Activated CD4-positive, alpha-beta T cell treated with anti-CD3 and anti-CD28 coated beads, Interleukin-10, Interleukin-2, amounts not matched to agents 100 ng/mL and 50 ng/mL, durations not matched to agents 16 hours and 8 hours (primary cell): Measurements from ENCODE around the gene LMNTD2.

Experiments used
- DNase-seq: peaks from one replicate; pipeline ENCODE4 v3.0.0-alpha.2; 2020

The LMNTD2 gene

GRCh38 chr11:567629-568292 is 7.2 kb upstream of the LMNTD2 start:
- DNase-seq = no peak

GRCh38 chr11:567011-567628 is 6.6 kb upstream of the LMNTD2 start:
- DNase-seq = no peak

GRCh38 chr11:565921-566509 is 5.5 kb upstream of the LMNTD2 start:
- DNase-seq = no peak

GRCh38 chr11:563812-564578 is 3.5 kb upstream of the LMNTD2 start:
- no peak for DNase-seq

- no peak for DNase-seq
These were observed 2.7 kb upstream of the LMNTD2 start for GRCh38 chr11:563066-563811.

- DNase-seq = no peak
These were observed 1.6 kb upstream of the LMNTD2 start for GRCh38 chr11:562046-562645.

GRCh38 chr11:561148-562003 is 838 bp upstream of the LMNTD2 start:
- DNase-seq = no peak

GRCh38 chr11:559712-560304 is 730 bp downstream of the LMNTD2 start:
- no peak for DNase-seq

- no peak for DNase-seq
These were observed 1.4 kb downstream of the LMNTD2 start for GRCh38 chr11:559020-559620.

GRCh38 chr11:558503-558902 is 2.0 kb downstream of the LMNTD2 start:
- DNase-seq = no peak

- no peak for DNase-seq
These were observed 3.0 kb downstream of the LMNTD2 start for GRCh38 chr11:557328-558132.

GRCh38 chr11:556662-557256 is 3.8 kb downstream of the LMNTD2 start:
- no peak for DNase-seq

GRCh38 chr11:555780-556661 is 4.5 kb downstream of the LMNTD2 start:
- no peak for DNase-seq

- DNase-seq = no peak
These were observed 5.2 kb downstream of the LMNTD2 start for GRCh38 chr11:555227-555779.

- DNase-seq = peak; percentile 80
These were observed 5.9 kb downstream of the LMNTD2 start for GRCh38 chr11:554428-555226.

GRCh38 chr11:553988-554340 is 6.6 kb downstream of the LMNTD2 start:
- no peak for DNase-seq
